Measurements from ENCODE around the gene PSMA6. TPM values are rescaled to one million over a fixed set of nuclear protein-coding genes. Genes with fewer than 3 reads are reported as not detected.
A peak's percentile ranks its signal among the peaks of the same experiment; 100 is the strongest.

Gene PSMA6
- polyA plus RNA-seq, 2 of the 4 experiments (the other 2 are of a cell fraction) = 369 to 395 TPM

- FAIRE-seq (no peak), DNase-seq (ENCODE audit: low read depth in 1 of 2, low spot score in 1 of 2) (peak in 1 of 2 experiments; percentile 93), ATAC-seq (peak; percentile 92 to 95)
- Histone ChIP-seq H3K27ac (peak overlapping the region; percentile 91 to 95), H3K9me3 (no peaks in the 10 kb centered on the region), H3K4me1 (peaks cover 49% of the 10 kb centered on the region), H3K4me3 (no peak overlapping the region), H3K4me2 (peak overlapping the region; percentile 87)
- TF ChIP-seq RNF2 (IDR thresholded peaks at IDR 0.05; ENCODE audit: borderline replicate concordance, low read depth) = no peak
- no peak for TF ChIP-seq CHD2 (IDR thresholded peaks at IDR 0.05; ENCODE audit: low read length, partially characterized antibody)
- peak; percentile 63 for TF ChIP-seq POLR2A (IDR thresholded peaks at IDR 0.05; ENCODE audit: low read length)
- TF ChIP-seq SREBF2 (IDR thresholded peaks at IDR 0.05) = no peak
- TF ChIP-seq, protein P1, sequence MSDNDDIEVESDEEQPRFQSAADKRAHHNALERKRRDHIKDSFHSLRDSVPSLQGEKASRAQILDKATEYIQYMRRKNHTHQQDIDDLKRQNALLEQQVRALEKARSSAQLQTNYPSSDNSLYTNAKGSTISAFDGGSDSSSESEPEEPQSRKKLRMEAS (IDR thresholded peaks at IDR 0.05) = peak; percentile 54; the same call in 1 of the 2 replicates
- peak in 1 of 2 experiments; percentile 19; a peak in 1 of 5 replicates for TF ChIP-seq RAD21 (conservative IDR thresholded peaks at IDR 0.05 in 1 of 2, IDR thresholded peaks at IDR 0.05 in 1 of 2)
- no peak for TF ChIP-seq FOXS1 (CRISPR knock-in tag; IDR thresholded peaks at IDR 0.05)
- TF ChIP-seq TP53 (CRISPR knock-in tag; IDR thresholded peaks at IDR 0.05) = no peak
- TF ChIP-seq BCL3 (IDR thresholded peaks at IDR 0.05) = 0 out of 3 replicates have a peak, but pooled peaks have one; percentile 4
- TF ChIP-seq JUN (IDR thresholded peaks at IDR 0.05) = peak; percentile 5 to 25; a peak in 1 of 5 replicates
- TF ChIP-seq, protein P2, sequence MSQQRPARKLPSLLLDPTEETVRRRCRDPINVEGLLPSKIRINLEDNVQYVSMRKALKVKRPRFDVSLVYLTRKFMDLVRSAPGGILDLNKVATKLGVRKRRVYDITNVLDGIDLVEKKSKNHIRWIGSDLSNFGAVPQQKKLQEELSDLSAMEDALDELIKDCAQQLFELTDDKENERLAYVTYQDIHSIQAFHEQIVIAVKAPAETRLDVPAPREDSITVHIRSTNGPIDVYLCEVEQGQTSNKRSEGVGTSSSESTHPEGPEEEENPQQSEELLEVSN (IDR thresholded peaks at IDR 0.05; ENCODE audit: borderline replicate concordance, low read depth) = 0 out of 2 replicates have a peak, but pooled peaks have one; percentile 9
- CTCF ChIA-PET = interaction anchor here (0.7 to 1.7 kb wide), 5 partner anchors 27 to 112 kb away, joined by 3 to 5 read pairs (median 3); no protein-coding TSS in a partner anchor
- WGBS (ENCODE audit: missing lambda C conversion rate) = 37% methylated on average over 21 of the region's 25 CpGs
- POLR2A ChIA-PET = interaction anchor here (0.5 to 2.3 kb wide), 8 partner anchors 9 to 62 kb away, joined by 3 to 36 read pairs (median 5); partner anchors contain the start of genes NFKBIA and PSMA6
Measured at GRCh38 chr14:35341751-35342488, 49.7 kb downstream of the PSMA6 start.

GRCh38 chr14:35342489-35343010, 50.4 kb downstream of the PSMA6 start:
- peak overlapping the region; percentile 87 for H3K4me2 ChIP-seq
- WGBS (ENCODE audit: missing lambda C conversion rate) = 77% methylated on average over 8 of the region's 8 CpGs
- peak overlapping the region; percentile 91 to 95 for H3K27ac ChIP-seq
- H3K9me3 ChIP-seq = no peaks in the 10 kb centered on the region
- ChIA-PET CTCF (interaction anchor here (1.4 to 1.7 kb wide), 3 partner anchors 28 to 63 kb away, joined by 3 to 5 read pairs (median 3); no protein-coding TSS in a partner anchor), POLR2A (interaction anchor here (0.5 to 2.3 kb wide), 5 partner anchors 9 to 62 kb away, joined by 3 to 36 read pairs (median 9); partner anchors contain the start of genes NFKBIA and PSMA6)
- peaks cover 49% of the 10 kb centered on the region for H3K4me1 ChIP-seq
- ATAC-seq (no peak), FAIRE-seq (no peak), DNase-seq (ENCODE audit: low read depth in 1 of 2, low spot score in 1 of 2) (no peak)
- TF ChIP-seq SREBF2 (IDR thresholded peaks at IDR 0.05) (no peak), HDAC2 (IDR thresholded peaks at IDR 0.05) (no peak), JUNB (IDR thresholded peaks at IDR 0.05) (no peak), REST (IDR thresholded peaks at IDR 0.05) (no peak), BCL3 (IDR thresholded peaks at IDR 0.05) (no peak), FOXS1 (CRISPR knock-in tag; IDR thresholded peaks at IDR 0.05) (no peak), EHMT2 (IDR thresholded peaks at IDR 0.05; ENCODE audit: low read depth) (no peak), NPAS2 (CRISPR knock-in tag; IDR thresholded peaks at IDR 0.05; ENCODE audit: borderline replicate concordance) (no peak), TP53 (CRISPR knock-in tag; IDR thresholded peaks at IDR 0.05) (no peak), HOXB13 (CRISPR knock-in tag; IDR thresholded peaks at IDR 0.05; ENCODE audit: low read depth) (no peak), FOSB (CRISPR knock-in tag; IDR thresholded peaks at IDR 0.05) (no peak), GATA3 (IDR thresholded peaks at IDR 0.05; ENCODE audit: borderline replicate concordance) (no peak), PBX3 (IDR thresholded peaks at IDR 0.05) (no peak), RAD21 (conservative IDR thresholded peaks at IDR 0.05 in 1 of 2, IDR thresholded peaks at IDR 0.05 in 1 of 2) (no peak), CBX2 (IDR thresholded peaks at IDR 0.05; ENCODE audit: borderline replicate concordance, low read depth) (no peak), NR3C1 (IDR thresholded peaks at IDR 0.05) (no peak), ZNF302 (CRISPR knock-in tag; IDR thresholded peaks at IDR 0.05) (no peak)
- TF ChIP-seq, protein P3, sequence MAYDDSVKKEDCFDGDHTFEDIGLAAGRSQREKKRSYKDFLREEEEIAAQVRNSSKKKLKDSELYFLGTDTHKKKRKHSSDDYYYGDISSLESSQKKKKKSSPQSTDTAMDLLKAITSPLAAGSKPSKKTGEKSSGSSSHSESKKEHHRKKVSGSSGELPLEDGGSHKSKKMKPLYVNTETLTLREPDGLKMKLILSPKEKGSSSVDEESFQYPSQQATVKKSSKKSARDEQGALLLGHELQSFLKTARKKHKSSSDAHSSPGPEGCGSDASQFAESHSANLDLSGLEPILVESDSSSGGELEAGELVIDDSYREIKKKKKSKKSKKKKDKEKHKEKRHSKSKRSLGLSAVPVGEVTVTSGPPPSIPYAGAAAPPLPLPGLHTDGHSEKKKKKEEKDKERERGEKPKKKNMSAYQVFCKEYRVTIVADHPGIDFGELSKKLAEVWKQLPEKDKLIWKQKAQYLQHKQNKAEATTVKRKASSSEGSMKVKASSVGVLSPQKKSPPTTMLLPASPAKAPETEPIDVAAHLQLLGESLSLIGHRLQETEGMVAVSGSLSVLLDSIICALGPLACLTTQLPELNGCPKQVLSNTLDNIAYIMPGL (CRISPR knock-in tag; IDR thresholded peaks at IDR 0.05; ENCODE audit: borderline replicate concordance) = no peak
- no peak overlapping the region for H3K4me3 ChIP-seq

Measured in A549 (cell line).